Activated T-helper 17 cell treated with anti-CD3 and anti-CD28 coated beads, Interleukin-2, amount 50 U/mL, for 72 hours (primary cell): ENCODE measurements around the gene TGM2. TPM values are rescaled to one million over a fixed set of nuclear protein-coding genes. Genes with fewer than 3 reads are reported as not detected.
A peak's percentile ranks its signal among the peaks of the same experiment; 100 is the strongest.

Source experiments
- ATAC-seq: fragments of 150-1000 bp; cut with Tn5 transposase; replicated peaks from 2 replicates; pipeline ENCODE4 v1.10.0; 2021; ENCODE audit warnings: mild to moderate bottlenecking, moderate library complexity
- H3K27ac Mint-ChIP-seq: one replicate; pipeline ENCODE4 v1.8.0; 2022; ENCODE audit warnings: mixed read lengths
- H3K27me3 Mint-ChIP-seq: one replicate; pipeline ENCODE4 v1.8.0; 2022; ENCODE audit warnings: mixed read lengths
- H3K36me3 Mint-ChIP-seq: one replicate; pipeline ENCODE4 v1.8.0; 2022; ENCODE audit warnings: low read depth, mild to moderate bottlenecking, mixed read lengths
- H3K4me1 Mint-ChIP-seq: one replicate; pipeline ENCODE4 v1.8.0; 2022; ENCODE audit warnings: mixed read lengths
- H3K4me3 Mint-ChIP-seq: one replicate; pipeline ENCODE4 v1.8.0; 2022; ENCODE audit warnings: mild to moderate bottlenecking, mixed read lengths
- H3K9me3 Mint-ChIP-seq: one replicate; pipeline ENCODE4 v1.8.0; 2022; ENCODE audit warnings: mixed read lengths
- total RNA-seq, 2 donors: library from RNA; stranded (reverse); gene quantifications; one replicate each; pipeline ENCODE4 v1.2.3, GENCODE V29; 2022

The TGM2 gene
- total RNA-seq, 2 donors from 2014 or later, result 0.19 to 0.76 TPM

GRCh38 chr20:38164069-38164468 lies 1.0 kb downstream of the TGM2 start:
- H3K27ac Mint-ChIP-seq, result no peak overlapping the region
- H3K4me1 Mint-ChIP-seq, result peaks cover 6% of the 10 kb centered on the region
- H3K9me3 Mint-ChIP-seq, result no peaks in the 10 kb centered on the region
- H3K4me3 Mint-ChIP-seq, result no peak overlapping the region
- no peaks in the 10 kb centered on the region for H3K36me3 Mint-ChIP-seq
- H3K27me3 Mint-ChIP-seq, result peaks cover 22% of the 10 kb centered on the region
- ATAC-seq, result no peak

- Mint-ChIP-seq H3K27me3 (peaks cover 22% of the 10 kb centered on the region), H3K36me3 (no peaks in the 10 kb centered on the region), H3K4me3 (no peak overlapping the region), H3K4me1 (peaks cover 6% of the 10 kb centered on the region), H3K9me3 (no peaks in the 10 kb centered on the region), H3K27ac (no peak overlapping the region)
- ATAC-seq, result no peak
Observed at GRCh38 chr20:38162878-38163875, 1.9 kb downstream of the TGM2 start.

- no peak for ATAC-seq
- Mint-ChIP-seq H3K4me1 (peaks cover 6% of the 10 kb centered on the region), H3K27me3 (peaks cover 22% of the 10 kb centered on the region), H3K9me3 (no peaks in the 10 kb centered on the region), H3K36me3 (no peaks in the 10 kb centered on the region), H3K27ac (no peak overlapping the region), H3K4me3 (no peak overlapping the region)
Observed at GRCh38 chr20:38162149-38162548, 2.9 kb downstream of the TGM2 start.

DNA sequence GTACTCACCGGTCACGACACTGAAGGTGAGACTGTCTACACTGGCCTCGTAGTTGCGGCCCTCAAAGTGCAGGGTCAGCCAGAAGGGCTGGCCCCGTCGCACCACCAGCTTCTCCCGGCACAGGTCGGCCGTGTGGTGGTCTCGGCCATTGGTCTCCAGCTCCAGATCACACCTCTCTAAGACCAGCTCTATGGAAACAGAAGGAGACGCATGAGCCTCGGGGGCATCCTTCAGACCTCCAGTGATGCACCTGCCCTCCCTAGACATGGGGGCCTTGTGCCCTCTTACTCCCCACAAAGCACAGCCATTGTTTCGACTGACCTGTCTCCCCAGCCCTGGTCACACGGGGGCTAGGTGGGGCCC lies 3.7 kb downstream of the TGM2 start:
- Mint-ChIP-seq H3K27ac (no peak overlapping the region), H3K9me3 (no peaks in the 10 kb centered on the region), H3K4me1 (peaks cover 6% of the 10 kb centered on the region), H3K27me3 (peaks cover 21% of the 10 kb centered on the region), H3K4me3 (no peak overlapping the region), H3K36me3 (no peaks in the 10 kb centered on the region)
- no peak for ATAC-seq

- peaks cover 9% of the 10 kb centered on the region for H3K27me3 Mint-ChIP-seq
- H3K4me1 Mint-ChIP-seq, result no peaks in the 10 kb centered on the region
- H3K9me3 Mint-ChIP-seq, result no peaks in the 10 kb centered on the region
- H3K27ac Mint-ChIP-seq, result no peak overlapping the region
- no peak overlapping the region for H3K4me3 Mint-ChIP-seq
- no peak for ATAC-seq
- no peaks in the 10 kb centered on the region for H3K36me3 Mint-ChIP-seq
Observed at GRCh38 chr20:38159957-38160756, 4.9 kb downstream of the TGM2 start.

GRCh38 chr20:38159566-38159956 lies 5.5 kb downstream of the TGM2 start:
- H3K27ac Mint-ChIP-seq, result no peak overlapping the region
- H3K27me3 Mint-ChIP-seq, result peaks cover 8% of the 10 kb centered on the region
- no peak overlapping the region for H3K4me3 Mint-ChIP-seq
- no peaks in the 10 kb centered on the region for H3K36me3 Mint-ChIP-seq
- ATAC-seq, result no peak
- no peaks in the 10 kb centered on the region for H3K4me1 Mint-ChIP-seq
- no peaks in the 10 kb centered on the region for H3K9me3 Mint-ChIP-seq

- H3K36me3 Mint-ChIP-seq, result no peaks in the 10 kb centered on the region
- no peaks in the 10 kb centered on the region for H3K4me1 Mint-ChIP-seq
- no peaks in the 10 kb centered on the region for H3K9me3 Mint-ChIP-seq
- no peak overlapping the region for H3K4me3 Mint-ChIP-seq
- no peak for ATAC-seq
- peaks cover 8% of the 10 kb centered on the region for H3K27me3 Mint-ChIP-seq
- no peak overlapping the region for H3K27ac Mint-ChIP-seq
Observed at GRCh38 chr20:38158701-38159351, 6.2 kb downstream of the TGM2 start.

DNA sequence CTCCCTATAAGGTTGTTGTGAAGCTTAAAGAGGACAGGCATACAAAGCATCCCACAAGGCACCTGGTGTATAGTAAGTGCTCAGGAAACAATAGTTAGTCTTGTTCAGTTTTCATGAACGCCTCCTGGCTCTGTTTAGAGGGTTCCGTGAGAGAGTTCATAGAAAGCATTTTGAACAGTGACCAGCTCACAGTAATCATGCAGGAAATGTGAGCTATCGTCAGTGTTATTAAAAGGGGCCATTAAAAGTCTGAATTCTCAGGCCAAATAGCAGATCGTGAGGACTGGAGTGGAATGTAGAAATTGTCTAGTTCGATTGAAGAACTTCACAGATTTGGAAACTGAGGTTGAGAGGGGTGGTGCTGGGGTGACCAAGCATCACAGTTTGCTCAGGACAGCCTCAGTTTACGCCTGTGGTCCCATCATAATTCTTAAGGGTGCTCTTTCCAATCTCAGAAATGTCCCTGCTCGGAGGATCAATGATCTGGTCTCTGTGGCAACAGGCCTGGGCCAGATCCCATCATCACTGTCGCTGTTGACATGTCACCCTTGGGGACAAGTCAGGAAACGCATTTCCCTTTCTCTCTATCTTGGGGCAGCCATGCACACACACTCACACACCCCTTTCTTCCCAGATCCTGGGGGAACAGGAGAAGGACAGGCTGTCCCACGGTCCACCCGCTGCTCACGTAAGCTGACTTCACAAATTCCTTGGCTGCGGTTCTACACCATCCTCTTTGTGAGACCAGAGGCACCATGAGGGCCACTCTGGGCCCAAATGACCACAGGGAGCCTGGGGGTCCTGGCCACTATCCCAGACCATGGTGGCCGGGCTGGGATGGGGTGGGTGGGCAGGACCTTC lies 7.2 kb downstream of the TGM2 start:
- Mint-ChIP-seq H3K4me1 (no peaks in the 10 kb centered on the region), H3K27ac (no peak overlapping the region), H3K4me3 (no peak overlapping the region), H3K9me3 (no peaks in the 10 kb centered on the region), H3K36me3 (no peaks in the 10 kb centered on the region), H3K27me3 (peaks cover 8% of the 10 kb centered on the region)
- no peak for ATAC-seq

- Mint-ChIP-seq H3K4me1 (peaks cover 5% of the 10 kb centered on the region), H3K36me3 (no peaks in the 10 kb centered on the region), H3K9me3 (no peaks in the 10 kb centered on the region), H3K27ac (no peak overlapping the region), H3K4me3 (no peak overlapping the region), H3K27me3 (no peaks in the 10 kb centered on the region)
- ATAC-seq, result no peak
Observed at GRCh38 chr20:38156888-38157634, 8.0 kb downstream of the TGM2 start.

GRCh38 chr20:38156280-38156679 lies 8.8 kb downstream of the TGM2 start:
- Mint-ChIP-seq H3K4me1 (peaks cover 5% of the 10 kb centered on the region), H3K9me3 (no peaks in the 10 kb centered on the region), H3K27ac (no peak overlapping the region), H3K36me3 (no peaks in the 10 kb centered on the region), H3K4me3 (no peak overlapping the region), H3K27me3 (no peaks in the 10 kb centered on the region)
- ATAC-seq, result no peak

- no peak for ATAC-seq
- Mint-ChIP-seq H3K36me3 (no peaks in the 10 kb centered on the region), H3K4me3 (no peak overlapping the region), H3K27ac (no peak overlapping the region), H3K9me3 (no peaks in the 10 kb centered on the region), H3K4me1 (peaks cover 5% of the 10 kb centered on the region), H3K27me3 (no peaks in the 10 kb centered on the region)
Observed at GRCh38 chr20:38155811-38156210, 9.3 kb downstream of the TGM2 start.

DNA sequence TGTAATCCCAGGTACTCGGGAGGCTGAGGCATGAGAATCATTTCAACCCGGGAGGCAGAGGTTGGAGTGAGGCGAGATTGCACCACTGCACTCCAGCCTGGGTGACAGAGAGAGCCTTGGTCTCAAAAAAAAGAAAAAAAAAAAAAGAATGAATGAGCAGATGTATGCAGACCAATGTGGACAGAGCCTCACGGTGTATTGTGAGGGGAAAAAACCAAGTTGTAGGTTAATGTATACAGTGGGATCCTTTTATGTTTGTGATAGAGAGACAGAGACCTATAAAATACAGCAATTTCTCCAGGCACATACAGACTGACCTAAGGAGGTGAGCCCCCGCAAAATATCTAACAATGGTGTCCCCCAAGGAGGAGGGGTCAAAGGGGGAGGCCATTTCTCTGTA lies 11.7 kb downstream of the TGM2 start:
- Mint-ChIP-seq H3K9me3 (no peaks in the 10 kb centered on the region), H3K4me3 (no peak overlapping the region), H3K27ac (no peak overlapping the region), H3K4me1 (peaks cover 5% of the 10 kb centered on the region), H3K27me3 (peaks cover 3% of the 10 kb centered on the region), H3K36me3 (no peaks in the 10 kb centered on the region)
- no peak for ATAC-seq

DNA sequence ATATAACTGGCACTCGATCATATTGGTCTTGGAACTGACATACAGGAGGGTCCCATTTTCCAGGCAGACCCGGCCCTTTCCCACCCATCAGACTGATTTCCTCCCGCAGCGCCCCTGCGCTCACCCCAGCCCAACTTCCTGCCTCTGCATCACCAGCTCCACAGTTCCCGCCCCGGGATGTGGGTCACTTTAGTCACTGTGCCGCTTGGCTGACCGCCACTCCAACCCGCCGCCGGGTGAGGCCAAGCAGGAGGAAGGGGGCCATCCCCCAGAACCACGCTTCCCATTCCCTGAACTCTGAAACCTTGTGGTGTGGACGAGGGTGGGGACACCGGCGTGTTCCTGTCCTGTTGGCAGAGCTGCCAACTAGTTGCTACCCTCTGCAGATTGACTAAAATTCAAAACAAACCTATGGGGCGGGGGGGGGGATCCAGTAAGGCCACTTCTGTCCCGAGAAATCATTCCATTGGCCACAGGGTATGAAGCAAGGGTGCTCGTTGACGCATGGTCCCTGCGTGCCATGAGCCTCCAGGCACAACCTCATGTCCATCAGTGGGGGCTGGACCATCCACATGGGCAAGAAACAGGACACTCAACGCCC lies 12.3 kb downstream of the TGM2 start:
- peak overlapping the region; percentile 73 for H3K27ac Mint-ChIP-seq
- no peaks in the 10 kb centered on the region for H3K36me3 Mint-ChIP-seq
- H3K4me1 Mint-ChIP-seq, result peaks cover 5% of the 10 kb centered on the region
- H3K4me3 Mint-ChIP-seq, result peak overlapping the region; percentile 49
- H3K27me3 Mint-ChIP-seq, result peaks cover 3% of the 10 kb centered on the region
- no peaks in the 10 kb centered on the region for H3K9me3 Mint-ChIP-seq
- ATAC-seq, result peak; percentile 81
